Caco-2 (cell line): ENCODE measurements around the gene PLEKHF1. TPM values are rescaled to one million over a fixed set of nuclear protein-coding genes. Genes with fewer than 3 reads are reported as not detected.

Experiments used
- BruUV-seq: library from RNA; stranded (reverse); fragments of 400-500 nt; replicated peaks from 2 replicates; lab custom pipeline; 2021; lab: Mats Ljungman, UMichigan
- CTCF ChIA-PET: fragments of 300-600 bp; sonication (Branson Sonifier 250); formaldehyde crosslinking; loops from one replicate; lab custom pipeline; 2022; ENCODE audit warnings: antibody characterized with exemption; lab: Charles Lee
- POLR2A ChIA-PET: fragments of 300-600 bp; sonication (Branson Sonifier 250); formaldehyde crosslinking; loops from one replicate; lab custom pipeline; 2022; ENCODE audit warnings: antibody characterized with exemption; lab: Charles Lee
- DNase-seq, 2 experiments: peaks; one replicate each; pipeline versions ENCODE4 v3.0.0 to v3.0.0-alpha.2; 2020 to 2022
- H3K27me3 ChIP-seq: replicated peaks from 2 replicates; pipeline ENCODE4 v1.6.0; 2011; ENCODE audit warnings: low read length; ENCODE audit not compliant: control insufficient read depth, insufficient read depth
- H3K36me3 ChIP-seq: 2 replicates; pipeline ENCODE4 v1.5.1; 2011; ENCODE audit warnings: low read length; ENCODE audit not compliant: control insufficient read depth, insufficient read depth
- H3K4me1 ChIP-seq: fragments of 250-450 bp; sonication (Bioruptor Pico); 2 replicates; pipeline ENCODE4 v1.5.1; 2020; ENCODE audit warnings: mild to moderate bottlenecking
- H3K4me3 ChIP-seq: 2 replicates; pipeline ENCODE4 v1.5.1; 2011; ENCODE audit warnings: low read depth, mild to moderate bottlenecking, control low read depth, low read length
- H3K9me3 ChIP-seq: fragments of 250-450 bp; sonication (Bioruptor Pico); 2 replicates; pipeline ENCODE4 v1.5.1; 2020; ENCODE audit warnings: mild to moderate bottlenecking, moderate library complexity
- H3K27ac Mint-ChIP-seq: one replicate; pipeline ENCODE4 v1.8.0; 2022; ENCODE audit warnings: mixed read lengths; ENCODE audit not compliant: unreplicated experiment
- H3K27me3 Mint-ChIP-seq: one replicate; pipeline ENCODE4 v1.8.0; 2022; ENCODE audit warnings: mixed read lengths; ENCODE audit not compliant: insufficient read depth, unreplicated experiment
- H3K36me3 Mint-ChIP-seq: one replicate; pipeline ENCODE4 v1.8.0; 2022; ENCODE audit warnings: mild to moderate bottlenecking, mixed read lengths; ENCODE audit not compliant: insufficient read depth, unreplicated experiment
- H3K4me1 Mint-ChIP-seq: one replicate; pipeline ENCODE4 v1.8.0; 2022; ENCODE audit warnings: low read depth, mixed read lengths; ENCODE audit not compliant: unreplicated experiment
- H3K4me3 Mint-ChIP-seq: one replicate; pipeline ENCODE4 v1.8.0; 2022; ENCODE audit warnings: mild to moderate bottlenecking, moderate library complexity, mixed read lengths; ENCODE audit not compliant: unreplicated experiment
- H3K9me3 Mint-ChIP-seq: one replicate; pipeline ENCODE4 v1.8.0; 2022; ENCODE audit warnings: mixed read lengths; ENCODE audit not compliant: unreplicated experiment
- intact Hi-C: fragments of 100-400 bp; cut with micrococcal nuclease; formaldehyde crosslinking; loops from one replicate; pipeline ENCODE4 v1.10.0; 2022; ENCODE audit not compliant: unreplicated experiment
- total RNA-seq: library from RNA; stranded (reverse); gene quantifications from 2 replicates; pipeline ENCODE4 v1.2.3, GENCODE V29; 2022
- TF ChIP-seq, protein P1 (sequence below), 2 experiments: fragments of 200-600 bp in 1 of 2; IDR thresholded peaks; 1 replicate in 1 of 2; 2 replicates in 1 of 2; pipeline versions ENCODE4 v1.5.1 to v1.8.0; 2011 to 2022; ENCODE audit warnings: antibody characterized with exemption in 1 of 2, control low read depth in 1 of 2, inconsistent platforms in 1 of 2, low read depth in 1 of 2, low read length in 1 of 2, mild to moderate bottlenecking in 1 of 2, moderate library complexity in 1 of 2; ENCODE audit not compliant: insufficient read depth in 1 of 2, severe bottlenecking in 1 of 2, unreplicated experiment in 1 of 2

Gene PLEKHF1
- total RNA-seq, 1 experiment from 2014 or later, result 5.0 TPM

DNA sequence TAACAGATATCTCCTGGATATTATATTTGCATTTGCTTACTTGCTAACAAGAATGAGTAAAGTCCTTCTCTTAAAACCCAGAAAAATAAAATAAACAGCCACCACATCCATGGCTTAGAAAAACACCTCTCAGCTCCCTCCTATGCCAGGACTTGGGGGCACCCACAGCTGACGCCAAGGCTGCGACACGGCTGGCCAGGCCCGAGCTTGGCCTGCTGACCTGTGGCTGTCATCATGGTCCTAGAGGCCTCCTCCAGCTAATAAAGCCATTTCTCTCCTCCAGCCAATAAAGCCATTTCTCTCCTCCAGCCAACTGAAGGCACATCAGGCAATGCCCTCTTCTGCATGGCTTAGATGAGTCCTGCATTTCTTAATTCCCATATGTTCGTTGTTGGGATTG is 28.9 kb downstream of the PLEKHF1 start:
- Histone ChIP-seq H3K27me3 (no peaks in the 10 kb centered on the region), H3K4me1 (no peaks in the 10 kb centered on the region), H3K4me3 (no peak overlapping the region), H3K36me3 (no peaks in the 10 kb centered on the region), H3K9me3 (peaks cover 19% of the 10 kb centered on the region)
- Mint-ChIP-seq H3K9me3 (peaks cover 17% of the 10 kb centered on the region), H3K27me3 (no peaks in the 10 kb centered on the region), H3K4me3 (no peak overlapping the region), H3K27ac (no peak overlapping the region), H3K4me1 (no peaks in the 10 kb centered on the region), H3K36me3 (peaks cover 10% of the 10 kb centered on the region)
- POLR2A ChIA-PET, result no interaction called here
- TF ChIP-seq, protein P1, sequence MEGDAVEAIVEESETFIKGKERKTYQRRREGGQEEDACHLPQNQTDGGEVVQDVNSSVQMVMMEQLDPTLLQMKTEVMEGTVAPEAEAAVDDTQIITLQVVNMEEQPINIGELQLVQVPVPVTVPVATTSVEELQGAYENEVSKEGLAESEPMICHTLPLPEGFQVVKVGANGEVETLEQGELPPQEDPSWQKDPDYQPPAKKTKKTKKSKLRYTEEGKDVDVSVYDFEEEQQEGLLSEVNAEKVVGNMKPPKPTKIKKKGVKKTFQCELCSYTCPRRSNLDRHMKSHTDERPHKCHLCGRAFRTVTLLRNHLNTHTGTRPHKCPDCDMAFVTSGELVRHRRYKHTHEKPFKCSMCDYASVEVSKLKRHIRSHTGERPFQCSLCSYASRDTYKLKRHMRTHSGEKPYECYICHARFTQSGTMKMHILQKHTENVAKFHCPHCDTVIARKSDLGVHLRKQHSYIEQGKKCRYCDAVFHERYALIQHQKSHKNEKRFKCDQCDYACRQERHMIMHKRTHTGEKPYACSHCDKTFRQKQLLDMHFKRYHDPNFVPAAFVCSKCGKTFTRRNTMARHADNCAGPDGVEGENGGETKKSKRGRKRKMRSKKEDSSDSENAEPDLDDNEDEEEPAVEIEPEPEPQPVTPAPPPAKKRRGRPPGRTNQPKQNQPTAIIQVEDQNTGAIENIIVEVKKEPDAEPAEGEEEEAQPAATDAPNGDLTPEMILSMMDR (IDR thresholded peaks at IDR 0.05; ENCODE audit: insufficient read depth in 1 of 2, low read depth in 1 of 2, low read length in 1 of 2, severe bottlenecking in 1 of 2, unreplicated experiment in 1 of 2), result no peak
- DNase-seq, result no peak
- BruUV-seq, result no TSS peak
- intact Hi-C loops, result loop anchor here (1.0 kb wide), 1 partner anchor 22 kb away; no protein-coding TSS in a partner anchor
- CTCF ChIA-PET, result interaction anchor here (0.9 to 1.1 kb wide), 2 partner anchors 22 to 29 kb away, joined by 3 to 4 read pairs; partner anchors contain the start of gene PLEKHF1

DNA sequence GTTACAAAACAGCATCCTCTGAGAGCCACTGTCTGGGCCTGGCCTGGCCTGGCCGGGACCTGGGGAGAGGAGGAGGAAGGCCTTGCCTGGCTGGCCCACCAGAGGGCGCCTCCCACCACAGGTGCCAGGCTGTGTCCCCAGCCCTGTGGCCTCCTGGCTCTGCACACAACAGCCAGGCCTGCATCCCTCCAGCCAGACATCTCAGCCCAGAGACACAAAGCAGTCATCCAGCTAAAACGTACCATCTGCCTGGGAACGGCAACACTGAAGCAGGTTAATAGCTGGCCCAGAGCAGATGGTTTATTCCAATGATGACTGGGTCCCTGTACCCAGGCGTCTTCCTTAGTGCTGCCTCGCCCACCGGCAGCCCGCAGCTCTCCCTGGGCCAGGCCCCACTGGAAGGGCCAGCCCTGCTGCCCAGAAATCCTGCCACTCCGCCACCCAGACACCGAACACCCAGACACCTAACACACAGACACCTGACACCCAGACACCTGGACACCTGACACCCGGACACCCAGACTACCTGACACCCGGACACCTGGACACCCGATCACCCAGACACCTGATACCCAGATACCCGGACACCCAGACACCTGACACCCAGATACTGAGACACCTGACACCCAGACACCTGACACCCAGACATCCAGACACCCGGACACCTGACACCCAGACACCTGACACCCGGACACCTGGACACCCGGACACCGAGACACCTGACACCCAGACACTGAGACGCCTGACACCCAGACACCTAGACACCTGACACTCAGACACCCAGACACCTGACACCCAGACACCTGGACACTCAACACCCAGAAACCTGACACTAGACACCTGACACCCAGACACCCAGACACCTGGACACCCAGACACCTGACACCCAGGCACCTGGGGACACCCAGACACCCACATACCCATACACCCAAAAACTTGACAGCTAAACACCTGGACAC is 29.7 kb downstream of the PLEKHF1 start:
- no peaks in the 10 kb centered on the region for H3K4me1 ChIP-seq
- Mint-ChIP-seq H3K27ac (no peak overlapping the region), H3K9me3 (peaks cover 9% of the 10 kb centered on the region), H3K4me3 (no peak overlapping the region), H3K27me3 (no peaks in the 10 kb centered on the region), H3K36me3 (peaks cover 10% of the 10 kb centered on the region), H3K4me1 (no peaks in the 10 kb centered on the region)
- H3K27me3 ChIP-seq, result no peaks in the 10 kb centered on the region
- TF ChIP-seq, protein P1 (IDR thresholded peaks at IDR 0.05; ENCODE audit: insufficient read depth in 1 of 2, low read depth in 1 of 2, low read length in 1 of 2, severe bottlenecking in 1 of 2, unreplicated experiment in 1 of 2), result peak; percentile 74 to 84
- DNase-seq, result peak; percentile 67 to 74
- ChIA-PET POLR2A (no interaction called here), CTCF (interaction anchor here (0.9 to 1.1 kb wide), 2 partner anchors 22 to 30 kb away, joined by 3 to 4 read pairs; partner anchors contain the start of gene PLEKHF1)
- peaks cover 19% of the 10 kb centered on the region for H3K9me3 ChIP-seq
- H3K4me3 ChIP-seq, result no peak overlapping the region
- no peaks in the 10 kb centered on the region for H3K36me3 ChIP-seq
- BruUV-seq, result no TSS peak
- intact Hi-C loops, result loop anchor here (1.0 kb wide), 1 partner anchor 21 kb away; no protein-coding TSS in a partner anchor

DNA sequence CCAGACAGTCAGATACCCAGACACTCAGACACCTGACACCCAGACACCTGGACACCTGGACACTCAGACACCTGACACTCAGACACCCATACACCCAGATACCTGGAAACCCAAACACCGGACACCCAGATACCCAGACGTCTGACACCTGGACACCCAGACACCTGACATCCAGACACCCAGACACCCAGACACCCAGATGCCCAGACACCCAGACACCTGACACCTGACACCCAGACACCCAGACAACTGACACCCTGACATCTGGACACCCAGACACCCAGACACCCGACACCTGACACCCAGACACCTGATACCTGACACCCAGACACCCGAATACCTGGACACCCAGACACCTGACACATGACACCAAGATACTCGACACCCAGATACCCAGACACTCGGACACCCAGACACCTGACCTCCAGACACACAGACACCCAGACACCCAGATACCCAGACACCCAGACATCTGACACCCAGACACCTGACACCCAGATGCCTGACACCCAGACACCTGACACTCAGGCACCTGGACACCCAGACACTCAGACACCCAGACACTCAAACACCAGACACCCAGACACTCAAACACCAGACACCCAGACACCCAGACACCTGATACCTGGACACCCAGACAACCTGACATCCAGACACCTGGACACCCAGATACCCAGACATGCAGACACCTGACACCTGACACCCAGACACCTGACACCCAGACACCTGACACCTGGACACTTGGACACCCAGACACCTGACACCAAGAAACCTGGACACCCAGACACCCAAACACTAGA is 30.7 kb downstream of the PLEKHF1 start:
- Mint-ChIP-seq H3K36me3 (peaks cover 10% of the 10 kb centered on the region), H3K27me3 (no peaks in the 10 kb centered on the region), H3K27ac (no peak overlapping the region), H3K4me1 (no peaks in the 10 kb centered on the region), H3K4me3 (no peak overlapping the region), H3K9me3 (peaks cover 8% of the 10 kb centered on the region)
- Histone ChIP-seq H3K4me3 (no peak overlapping the region), H3K36me3 (no peaks in the 10 kb centered on the region), H3K27me3 (no peaks in the 10 kb centered on the region), H3K9me3 (peaks cover 15% of the 10 kb centered on the region; the same call in 1 of the 2 replicates), H3K4me1 (no peaks in the 10 kb centered on the region)
- BruUV-seq, result no TSS peak
- POLR2A ChIA-PET, result no interaction called here
- CTCF ChIA-PET, result interaction anchor here (0.6 kb wide), 1 partner anchor 49 kb away, joined by 3 read pairs; no protein-coding TSS in a partner anchor
- TF ChIP-seq, protein P1 (IDR thresholded peaks at IDR 0.05; ENCODE audit: insufficient read depth in 1 of 2, low read depth in 1 of 2, low read length in 1 of 2, severe bottlenecking in 1 of 2, unreplicated experiment in 1 of 2), result no peak
- no peak for DNase-seq
- intact Hi-C loops, result no loop called here
